Left ventricle myocardium inferior (tissue), 1 donor: ENCODE measurements around the gene ARL15. TPM values are rescaled to one million over a fixed set of nuclear protein-coding genes. Genes with fewer than 3 reads are reported as not detected.

Experiments used
- DNase-seq: peaks from one replicate; pipeline ENCODE4 v3.0.0-alpha.2; 2020
- H3K27ac ChIP-seq: fragments of 200-600 bp; replicated peaks from 2 replicates; pipeline ENCODE4 v1.8.0; 2021
- H3K27me3 ChIP-seq: fragments of 200-600 bp; 2 replicates; pipeline ENCODE4 v1.8.0; 2021; ENCODE audit warnings: low read depth
- H3K36me3 ChIP-seq: fragments of 200-600 bp; 2 replicates; pipeline ENCODE4 v1.8.0; 2021
- H3K4me1 ChIP-seq: fragments of 200-600 bp; 2 replicates; pipeline ENCODE4 v1.8.0; 2021
- H3K4me3 ChIP-seq: fragments of 200-600 bp; 2 replicates; pipeline ENCODE4 v1.8.0; 2021; ENCODE audit warnings: mild to moderate bottlenecking, moderate library complexity
- H3K9me3 ChIP-seq: fragments of 200-600 bp; replicated peaks from 2 replicates; pipeline ENCODE4 v1.8.0; 2021
- CTCF ChIP-seq: fragments of 200-600 bp; IDR thresholded peaks from 2 replicates; pipeline ENCODE4 v1.8.0; 2021; ENCODE audit warnings: antibody characterized with exemption, mild to moderate bottlenecking, borderline replicate concordance
- intact Hi-C: fragments of 100-400 bp; cut with micrococcal nuclease; formaldehyde crosslinking; loops from one replicate; pipeline ENCODE4 v1.11.0; 2022
- total RNA-seq: library from RNA; stranded (reverse); fragmentation: NEBNext Ultra II Directional; extraction: Animal tissue kit (Norgen Biotek cat#: 25700); gene quantifications from one replicate; pipeline ENCODE4 v1.2.1, GENCODE V29; 2021
- donor health status: DM: no; HTN: yes; CAD: no; lungs with severe emphysema.

The ARL15 gene
- total RNA-seq, 1 donor from 2014 or later, result 18.2 TPM

GRCh38 chr5:54344653-54345052 is 34.3 kb upstream of the ARL15 start:
- TF ChIP-seq CTCF, result no peak
- no peaks in the 10 kb centered on the region for H3K36me3 ChIP-seq
- H3K4me1 ChIP-seq, result peaks cover 15% of the 10 kb centered on the region
- H3K27ac ChIP-seq, result no peak overlapping the region
- no peak for DNase-seq
- peaks cover 7% of the 10 kb centered on the region for H3K9me3 ChIP-seq
- H3K27me3 ChIP-seq, result no peaks in the 10 kb centered on the region
- H3K4me3 ChIP-seq, result no peak overlapping the region
- intact Hi-C loops, result no loop called here

GRCh38 chr5:54341971-54342370 is 31.6 kb upstream of the ARL15 start:
- Histone ChIP-seq H3K27ac (no peak overlapping the region), H3K9me3 (peaks cover 13% of the 10 kb centered on the region), H3K36me3 (no peaks in the 10 kb centered on the region), H3K4me3 (no peak overlapping the region), H3K27me3 (no peaks in the 10 kb centered on the region), H3K4me1 (peaks cover 15% of the 10 kb centered on the region)
- TF ChIP-seq CTCF, result no peak
- intact Hi-C loops, result no loop called here
- no peak for DNase-seq

- H3K27ac ChIP-seq, result no peak overlapping the region
- H3K9me3 ChIP-seq, result peaks cover 35% of the 10 kb centered on the region
- H3K27me3 ChIP-seq, result no peaks in the 10 kb centered on the region
- no peak for TF ChIP-seq CTCF
- intact Hi-C loops, result no loop called here
- no peak overlapping the region for H3K4me3 ChIP-seq
- DNase-seq, result no peak
- H3K36me3 ChIP-seq, result no peaks in the 10 kb centered on the region
- peaks cover 6% of the 10 kb centered on the region for H3K4me1 ChIP-seq
Observed at GRCh38 chr5:54337523-54337922, 27.1 kb upstream of the ARL15 start.

GRCh38 chr5:54332720-54333119 is 22.3 kb upstream of the ARL15 start:
- no peak for TF ChIP-seq CTCF
- no peak for DNase-seq
- Histone ChIP-seq H3K27ac (no peak overlapping the region), H3K27me3 (no peaks in the 10 kb centered on the region), H3K4me1 (no peaks in the 10 kb centered on the region), H3K4me3 (no peak overlapping the region), H3K36me3 (no peaks in the 10 kb centered on the region), H3K9me3 (peaks cover 30% of the 10 kb centered on the region)
- intact Hi-C loops, result no loop called here

GRCh38 chr5:54329731-54330709 is 19.6 kb upstream of the ARL15 start:
- Histone ChIP-seq H3K27ac (no peak overlapping the region), H3K36me3 (no peaks in the 10 kb centered on the region), H3K4me3 (no peak overlapping the region), H3K4me1 (no peaks in the 10 kb centered on the region), H3K9me3 (peaks cover 4% of the 10 kb centered on the region), H3K27me3 (no peaks in the 10 kb centered on the region)
- intact Hi-C loops, result no loop called here
- no peak for DNase-seq
- no peak for TF ChIP-seq CTCF
